Thyroid gland (tissue), 4 donors: ENCODE measurements around the gene FGD5. TPM values are rescaled to one million over a fixed set of nuclear protein-coding genes. Genes with fewer than 3 reads are reported as not detected.

ENCODE experiments used
- DNase-seq, 2 donors: peaks; one replicate each; pipeline ENCODE4 v3.0.0-alpha.2; 2019
- H3K27ac ChIP-seq, 3 donors: fragments of 200-600 bp; sonication (generic); 1 replicate in 2 of 3; 2 replicates in 1 of 3; pipeline ENCODE4 v1.5.1; 2016 to 2019; ENCODE audit warnings: mild to moderate bottlenecking in 1 of 3, moderate library complexity in 1 of 3
- H3K27me3 ChIP-seq: fragments of 200-600 bp; sonication (generic); one replicate; pipeline ENCODE4 v1.5.1; 2019
- H3K36me3 ChIP-seq, 2 donors: fragments of 200-600 bp; sonication (generic); one replicate each; pipeline ENCODE4 v1.5.1; 2016 to 2019
- H3K4me1 ChIP-seq, 2 donors: fragments of 200-600 bp; sonication (generic); one replicate each; pipeline ENCODE4 v1.5.1; 2017 to 2019
- H3K4me3 ChIP-seq, 3 donors: fragments of 200-600 bp; sonication (generic); replicated peaks in 1 of 3; 1 replicate in 2 of 3; 2 replicates in 1 of 3; pipeline ENCODE4 v1.5.1; 2016; ENCODE audit warnings: mild to moderate bottlenecking in 1 of 3
- H3K9me3 ChIP-seq: fragments of 200-600 bp; sonication (generic); one replicate; pipeline ENCODE4 v1.5.1; 2017
- CTCF ChIP-seq, 6 experiments: fragments of 200-600 bp in 3 of 6; fragments of 450-650 bp in 3 of 6; sonication (generic) in 3 of 6; IDR thresholded peaks; one replicate each; pipeline ENCODE4 v1.5.1; 2016 to 2019; ENCODE audit warnings: antibody characterized with exemption in 6 of 6, mild to moderate bottlenecking in 2 of 6, inconsistent platforms in 1 of 6, moderate library complexity in 1 of 6
- POLR2A ChIP-seq, 2 donors: fragments of 450-650 bp; IDR thresholded peaks; one replicate each; pipeline ENCODE4 v1.6.1; 2017; ENCODE audit warnings: antibody characterized with exemption in 2 of 2, mild to moderate bottlenecking in 2 of 2, moderate library complexity in 1 of 2
- WGBS, 2 donors: methylation state at CpG; one replicate each; pipeline ENCODE4 v1.1.5; 2017; 5-methylcytosine and 5-hydroxymethylcytosine counted together
- intact Hi-C: fragments of 100-400 bp; cut with DNase I; formaldehyde crosslinking; loops from one replicate; pipeline ENCODE4 v1.15.1; 2023
- total RNA-seq, 4 donors: library from RNA; depleted of rRNA; stranded (reverse); fragments of >200 nt; gene quantifications; one replicate each; pipeline ENCODE4 v1.2.3, GENCODE V29; 2016

The FGD5 gene
- total RNA-seq, 4 donors from 2014 or later: 13.0 to 29.3 (median 17.4) TPM

GRCh38 chr3:14775563-14775962 lies 43.2 kb upstream of the FGD5 start:
- Histone ChIP-seq H3K4me3 (no peak overlapping the region), H3K27me3 (no peaks in the 10 kb centered on the region), H3K36me3 (no peaks in the 10 kb centered on the region), H3K4me1 (no peaks in the 10 kb centered on the region), H3K9me3 (no peaks in the 10 kb centered on the region), H3K27ac (no peak overlapping the region)
- 83 to 91% methylated on average over 4 of the region's 4 CpGs for WGBS, 2 donors
- intact Hi-C loops: no loop called here
- TF ChIP-seq POLR2A (IDR thresholded peaks at IDR 0.05) (no peak), CTCF (IDR thresholded peaks at IDR 0.05) (no peak)
- DNase-seq: no peak

GRCh38 chr3:14779069-14779685 lies 39.6 kb upstream of the FGD5 start:
- intact Hi-C loops: no loop called here
- Histone ChIP-seq H3K27ac (no peak overlapping the region), H3K4me1 (no peaks in the 10 kb centered on the region), H3K27me3 (no peaks in the 10 kb centered on the region), H3K4me3 (no peak overlapping the region), H3K36me3 (no peaks in the 10 kb centered on the region), H3K9me3 (no peaks in the 10 kb centered on the region)
- 92 to 95% methylated on average over 2 of the region's 2 CpGs for WGBS, 2 donors
- no peak for TF ChIP-seq POLR2A (IDR thresholded peaks at IDR 0.05)
- DNase-seq: no peak

- WGBS, 2 donors: 35 to 39% methylated on average over 12 of the region's 12 CpGs
- intact Hi-C loops: no loop called here
- peak; percentile 63 to 75 for DNase-seq
- TF ChIP-seq CTCF (IDR thresholded peaks at IDR 0.05) (peak in 5 of 6 experiments; percentile 10 to 52 (median 39)), POLR2A (IDR thresholded peaks at IDR 0.05) (no peak)
- Histone ChIP-seq H3K36me3 (no peaks in the 10 kb centered on the region), H3K4me3 (no peak overlapping the region), H3K27ac (no peak overlapping the region), H3K27me3 (no peaks in the 10 kb centered on the region), H3K4me1 (no peaks in the 10 kb centered on the region), H3K9me3 (no peaks in the 10 kb centered on the region)
These were observed 37.7 kb upstream of the FGD5 start for GRCh38 chr3:14780927-14781507.

- intact Hi-C loops: no loop called here
- H3K27ac ChIP-seq: no peak overlapping the region
- H3K36me3 ChIP-seq: no peaks in the 10 kb centered on the region
- 80 to 87% methylated on average over 2 of the region's 2 CpGs for WGBS, 2 donors
- TF ChIP-seq POLR2A (IDR thresholded peaks at IDR 0.05): no peak
- no peak for TF ChIP-seq CTCF (IDR thresholded peaks at IDR 0.05)
- H3K4me1 ChIP-seq: no peaks in the 10 kb centered on the region
- no peak overlapping the region for H3K4me3 ChIP-seq
- no peaks in the 10 kb centered on the region for H3K9me3 ChIP-seq
- no peak for DNase-seq
- no peaks in the 10 kb centered on the region for H3K27me3 ChIP-seq
These were observed 35.2 kb upstream of the FGD5 start for GRCh38 chr3:14783480-14784086.

- 54 to 56% methylated on average over 7 to 8 of the region's 8 CpGs for WGBS, 2 donors
These were observed 34.6 kb upstream of the FGD5 start for GRCh38 chr3:14784087-14784681.

More at GRCh38 chr3:14784087-14784681, 34.6 kb upstream of the FGD5 start:
- no peaks in the 10 kb centered on the region for H3K9me3 ChIP-seq
- no peak for DNase-seq
- H3K27me3 ChIP-seq: no peaks in the 10 kb centered on the region
- H3K4me3 ChIP-seq: no peak overlapping the region
- TF ChIP-seq POLR2A (IDR thresholded peaks at IDR 0.05) (no peak), CTCF (IDR thresholded peaks at IDR 0.05) (no peak)
- no peak overlapping the region for H3K27ac ChIP-seq
- intact Hi-C loops: no loop called here
- no peaks in the 10 kb centered on the region for H3K4me1 ChIP-seq
- no peaks in the 10 kb centered on the region for H3K36me3 ChIP-seq
